ENCODE data around the gene USH2A. TPM values are rescaled to one million over a fixed set of nuclear protein-coding genes. Genes with fewer than 3 reads are reported as not detected.

The USH2A gene
- total RNA-seq, 6 experiments from 2014 or later, result 0.19 to 1.8 (median 0.81) TPM

GRCh38 chr1:216258386-216258785 lies 164.9 kb downstream of the USH2A start:
- no peak for ATAC-seq
- H3K9me3 ChIP-seq, result no peaks in the 10 kb centered on the region
- intact Hi-C loops (cut with DNase I), result no loop called here
- no peak overlapping the region for H3K4me3 ChIP-seq
- H3K27me3 ChIP-seq, result no peaks in the 10 kb centered on the region
- WGBS (ENCODE audit: insufficient coverage, low coverage, low lambda C conversion rate, missing lambda C conversion rate), result 47% methylated on average over 3 of the region's 3 CpGs
- no peaks in the 10 kb centered on the region for H3K36me3 ChIP-seq
- no peaks in the 10 kb centered on the region for H3K4me1 ChIP-seq
- no peak overlapping the region for H3K27ac ChIP-seq
- no peak for TF ChIP-seq POLR2A (IDR thresholded peaks at IDR 0.05)
- no peak for TF ChIP-seq CTCF (IDR thresholded peaks at IDR 0.05)
- no peak for DNase-seq

- H3K4me1 ChIP-seq, result no peaks in the 10 kb centered on the region
- intact Hi-C loops (cut with DNase I), result no loop called here
- no peak for TF ChIP-seq POLR2A (IDR thresholded peaks at IDR 0.05)
- TF ChIP-seq CTCF (IDR thresholded peaks at IDR 0.05), result no peak
- no peaks in the 10 kb centered on the region for H3K27me3 ChIP-seq
- DNase-seq, result no peak
- no peak overlapping the region for H3K27ac ChIP-seq
- H3K9me3 ChIP-seq, result no peaks in the 10 kb centered on the region
- no peak overlapping the region for H3K4me3 ChIP-seq
- no peak for ATAC-seq
- WGBS (ENCODE audit: insufficient coverage, low coverage, low lambda C conversion rate, missing lambda C conversion rate), result 60% methylated on average over 5 of the region's 5 CpGs
- no peaks in the 10 kb centered on the region for H3K36me3 ChIP-seq
These were observed 172.4 kb downstream of the USH2A start for GRCh38 chr1:216250861-216251260.

- DNase-seq, result no peak
- no peak for ATAC-seq
- WGBS (ENCODE audit: insufficient coverage, low coverage, low lambda C conversion rate, missing lambda C conversion rate), result 79% methylated on average over 3 of the region's 3 CpGs
- no peaks in the 10 kb centered on the region for H3K36me3 ChIP-seq
- H3K4me1 ChIP-seq, result no peaks in the 10 kb centered on the region
- TF ChIP-seq CTCF (IDR thresholded peaks at IDR 0.05) (no peak), POLR2A (IDR thresholded peaks at IDR 0.05) (no peak)
- H3K9me3 ChIP-seq, result no peaks in the 10 kb centered on the region
- intact Hi-C loops (cut with DNase I), result no loop called here
- no peaks in the 10 kb centered on the region for H3K27me3 ChIP-seq
- no peak overlapping the region for H3K27ac ChIP-seq
- no peak overlapping the region for H3K4me3 ChIP-seq
These were observed 174.6 kb downstream of the USH2A start for GRCh38 chr1:216248628-216249027.

GRCh38 chr1:216247937-216248336 lies 175.3 kb downstream of the USH2A start:
- no peaks in the 10 kb centered on the region for H3K36me3 ChIP-seq
- H3K9me3 ChIP-seq, result no peaks in the 10 kb centered on the region
- intact Hi-C loops (cut with DNase I), result no loop called here
- ATAC-seq, result no peak
- H3K4me3 ChIP-seq, result no peak overlapping the region
- no peak for DNase-seq
- no peaks in the 10 kb centered on the region for H3K27me3 ChIP-seq
- WGBS (ENCODE audit: insufficient coverage, low coverage, low lambda C conversion rate, missing lambda C conversion rate), result 52% methylated on average over 1 of the region's 1 CpG
- no peak overlapping the region for H3K27ac ChIP-seq
- H3K4me1 ChIP-seq, result no peaks in the 10 kb centered on the region
- no peak for TF ChIP-seq POLR2A (IDR thresholded peaks at IDR 0.05)
- no peak for TF ChIP-seq CTCF (IDR thresholded peaks at IDR 0.05)

GRCh38 chr1:216246577-216247203 lies 176.6 kb downstream of the USH2A start:
- Histone ChIP-seq H3K27ac (no peak overlapping the region), H3K36me3 (no peaks in the 10 kb centered on the region), H3K9me3 (no peaks in the 10 kb centered on the region), H3K4me1 (no peaks in the 10 kb centered on the region), H3K4me3 (no peak overlapping the region), H3K27me3 (no peaks in the 10 kb centered on the region)
- no peak for DNase-seq
- no peak for ATAC-seq
- WGBS (ENCODE audit: insufficient coverage, low coverage, low lambda C conversion rate, missing lambda C conversion rate), result 42% methylated on average over 3 of the region's 4 CpGs
- intact Hi-C loops (cut with DNase I), result no loop called here
- TF ChIP-seq POLR2A (IDR thresholded peaks at IDR 0.05), result no peak
- TF ChIP-seq CTCF (IDR thresholded peaks at IDR 0.05), result no peak
